ENCODE data around the gene RASA3. TPM values are rescaled to one million over a fixed set of nuclear protein-coding genes. Genes with fewer than 3 reads are reported as not detected.
"Not testable (repeated sequence)": the region's sequence is repeated elsewhere in the genome, so short reads cannot be mapped to it uniquely, and the experiment has no call there.

RASA3 gene
- total RNA-seq, 1 experiment from 2014 or later, result 22.3 TPM

GRCh38 chr13:113989585-113990300 is 142.7 kb downstream of the RASA3 start:
- ATAC-seq, result no peak
- CTCF ChIA-PET, result no interaction called here
- Mint-ChIP-seq H3K27me3 (ENCODE audit: low read depth) (no peaks in the 10 kb centered on the region), H3K36me3 (peaks cover 39% of the 10 kb centered on the region), H3K27ac (no peak overlapping the region), H3K4me3 (no peak overlapping the region), H3K9me3 (peaks cover 30% of the 10 kb centered on the region), H3K4me1 (no peaks in the 10 kb centered on the region)
- no peak for TF ChIP-seq ERG (CRISPR knock-in tag; IDR thresholded peaks at IDR 0.05)
- no peak for TF ChIP-seq E2F4 (CRISPR knock-in tag; IDR thresholded peaks at IDR 0.05; ENCODE audit: borderline replicate concordance, low read depth)
- TF ChIP-seq MLX (CRISPR knock-in tag; IDR thresholded peaks at IDR 0.05), result no peak
- TF ChIP-seq HMGA2 (CRISPR knock-in tag; IDR thresholded peaks at IDR 0.05), result no peak
- no peak for TF ChIP-seq ELF4 (CRISPR knock-in tag; IDR thresholded peaks at IDR 0.05; ENCODE audit: low read depth)
- TF ChIP-seq PRRX2 (CRISPR knock-in tag; IDR thresholded peaks at IDR 0.05), result no peak
- TF ChIP-seq TP53 (CRISPR knock-in tag; IDR thresholded peaks at IDR 0.05), result no peak
- no peak for TF ChIP-seq AR (CRISPR knock-in tag; IDR thresholded peaks at IDR 0.05)
- no peak for TF ChIP-seq CBFB (CRISPR knock-in tag; IDR thresholded peaks at IDR 0.05; ENCODE audit: low read depth)
- TF ChIP-seq ATF6 (CRISPR knock-in tag; IDR thresholded peaks at IDR 0.05), result no peak
- no peak for TF ChIP-seq CDX4 (CRISPR knock-in tag; IDR thresholded peaks at IDR 0.05; ENCODE audit: borderline replicate concordance)
- TF ChIP-seq GTF2I (CRISPR knock-in tag; conservative IDR thresholded peaks at IDR 0.05), result no peak
- no peak for TF ChIP-seq TEAD4 (CRISPR knock-in tag; IDR thresholded peaks at IDR 0.05)
- TF ChIP-seq ATF2 (CRISPR knock-in tag; IDR thresholded peaks at IDR 0.05; ENCODE audit: borderline replicate concordance, low read depth), result no peak
- no peak for TF ChIP-seq ZNF532 (CRISPR knock-in tag; IDR thresholded peaks at IDR 0.05; ENCODE audit: borderline replicate concordance)
- TF ChIP-seq SP1 (CRISPR knock-in tag; conservative IDR thresholded peaks at IDR 0.05), result no peak
- no peak for DNase-seq (ENCODE audit: low spot score)
- POLR2A ChIA-PET, result no interaction called here

- H3K27me3 Mint-ChIP-seq (ENCODE audit: low read depth); H3K4me1 Mint-ChIP-seq; H3K4me3 Mint-ChIP-seq; H3K27ac Mint-ChIP-seq; ATAC-seq; CTCF ChIA-PET; POLR2A ChIA-PET; DNase-seq (ENCODE audit: low spot score): not testable (repeated sequence)
- peaks cover 33% of the 10 kb centered on the region for H3K9me3 Mint-ChIP-seq
- peaks cover 37% of the 10 kb centered on the region for H3K36me3 Mint-ChIP-seq
Observed at GRCh38 chr13:113988859-113989258, 143.6 kb downstream of the RASA3 start.
